ENCODE data around the gene AVEN. TPM values are rescaled to one million over a fixed set of nuclear protein-coding genes. Genes with fewer than 3 reads are reported as not detected.

The AVEN gene
- total RNA-seq, 3 donors from 2014 or later, result 13.5 to 18.4 (median 13.8) TPM

DNA sequence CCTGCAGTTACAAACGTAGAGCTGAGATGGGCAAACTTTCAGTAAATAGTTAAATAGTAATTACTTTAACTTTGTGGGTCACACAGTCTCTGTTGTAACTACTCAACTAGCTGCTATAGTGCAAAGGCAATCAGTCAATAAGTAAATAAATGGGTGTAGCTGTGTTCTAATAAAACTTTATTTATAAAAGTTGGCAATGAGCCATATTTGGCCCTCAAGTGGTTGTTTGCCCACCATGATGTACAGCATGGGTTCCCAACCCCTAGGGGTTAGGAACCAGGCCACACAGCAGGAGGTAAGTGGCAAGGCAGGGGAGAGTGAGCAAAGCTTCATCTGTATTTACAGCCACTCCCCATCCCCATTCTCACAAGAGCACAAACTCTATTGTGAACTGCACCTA is 115.6 kb downstream of the AVEN start:
- Histone ChIP-seq H3K36me3 (no peaks in the 10 kb centered on the region), H3K27ac (no peak overlapping the region), H3K4me1 (no peaks in the 10 kb centered on the region), H3K9me3 (peaks cover 0 to 4% of the 10 kb centered on the region in 2 donors), H3K4me3 (no peak overlapping the region), H3K27me3 (no peaks in the 10 kb centered on the region)
- TF ChIP-seq POLR2A (IDR thresholded peaks at IDR 0.05) (no peak), POLR2AphosphoS5 (IDR thresholded peaks at IDR 0.05) (no peak), CTCF (IDR thresholded peaks at IDR 0.05) (no peak)
- intact Hi-C loops (cut with DNase I; ENCODE audit: low total_unique reads), result no loop called here
- no peak for DNase-seq (ENCODE audit: low spot score in 2 of 2)

DNA sequence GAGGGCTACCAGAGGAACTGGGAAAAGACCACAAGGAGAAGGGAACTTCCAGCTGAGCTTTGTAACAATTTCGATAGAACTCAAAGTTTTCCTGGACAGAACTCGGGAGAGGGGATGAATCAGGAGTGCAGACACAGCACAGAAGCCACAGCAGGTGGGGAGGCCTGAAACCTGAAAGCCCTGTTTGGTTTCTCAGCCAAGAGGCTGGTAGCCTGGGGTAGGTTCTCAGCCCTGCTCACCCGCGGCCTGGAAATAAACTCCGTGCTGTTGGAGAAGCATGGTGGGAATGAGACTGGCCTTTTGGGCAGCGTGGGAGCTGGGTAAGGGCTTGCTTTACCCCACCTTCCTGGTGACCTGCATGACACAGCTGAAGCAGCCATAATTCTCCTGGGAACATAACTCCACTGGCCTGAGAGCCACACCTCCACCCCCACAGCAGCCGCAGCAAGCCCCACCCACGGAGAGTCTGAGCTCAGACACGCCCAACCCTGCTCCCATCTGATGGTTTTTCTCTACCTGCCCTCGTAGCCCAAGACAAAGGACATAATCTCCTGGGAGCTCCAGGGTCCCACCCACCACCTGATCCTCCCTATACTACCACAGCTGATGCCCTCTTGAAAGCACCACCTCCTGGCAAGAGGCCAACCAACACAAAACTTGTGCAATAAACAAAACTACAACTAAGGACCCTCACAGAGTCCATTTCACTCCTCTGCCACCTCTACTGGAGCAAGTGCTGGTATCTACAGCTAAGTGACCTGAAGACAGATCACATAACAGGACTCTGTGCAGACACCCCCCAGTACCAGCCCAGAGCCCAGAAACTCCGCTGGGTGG is 123.2 kb downstream of the AVEN start:
- Histone ChIP-seq H3K27me3 (no peaks in the 10 kb centered on the region), H3K27ac (no peak overlapping the region), H3K9me3 (no peaks in the 10 kb centered on the region), H3K36me3 (no peaks in the 10 kb centered on the region), H3K4me3 (no peak overlapping the region), H3K4me1 (no peaks in the 10 kb centered on the region)
- intact Hi-C loops (cut with DNase I; ENCODE audit: low total_unique reads), result no loop called here
- no peak for DNase-seq (ENCODE audit: low spot score in 2 of 2)
- TF ChIP-seq POLR2AphosphoS5 (IDR thresholded peaks at IDR 0.05) (no peak), POLR2A (IDR thresholded peaks at IDR 0.05) (no peak), CTCF (IDR thresholded peaks at IDR 0.05) (no peak)

GRCh38 chr15:33913459-33913858 is 125.5 kb downstream of the AVEN start:
- Histone ChIP-seq H3K36me3 (no peaks in the 10 kb centered on the region), H3K9me3 (no peaks in the 10 kb centered on the region), H3K27ac (no peak overlapping the region), H3K4me3 (no peak overlapping the region), H3K27me3 (no peaks in the 10 kb centered on the region), H3K4me1 (no peaks in the 10 kb centered on the region)
- TF ChIP-seq POLR2A (IDR thresholded peaks at IDR 0.05), result no peak
- TF ChIP-seq POLR2AphosphoS5 (IDR thresholded peaks at IDR 0.05), result no peak
- no peak for TF ChIP-seq CTCF (IDR thresholded peaks at IDR 0.05)
- DNase-seq (ENCODE audit: low spot score in 2 of 2), result no peak
- intact Hi-C loops (cut with DNase I; ENCODE audit: low total_unique reads), result no loop called here

GRCh38 chr15:33912326-33912725 is 126.7 kb downstream of the AVEN start:
- no peak overlapping the region for H3K4me3 ChIP-seq
- no peaks in the 10 kb centered on the region for H3K4me1 ChIP-seq
- H3K27ac ChIP-seq, result no peak overlapping the region
- DNase-seq (ENCODE audit: low spot score in 2 of 2), result no peak
- H3K9me3 ChIP-seq, result no peaks in the 10 kb centered on the region
- intact Hi-C loops (cut with DNase I; ENCODE audit: low total_unique reads), result no loop called here
- TF ChIP-seq POLR2A (IDR thresholded peaks at IDR 0.05) (no peak), POLR2AphosphoS5 (IDR thresholded peaks at IDR 0.05) (no peak), CTCF (IDR thresholded peaks at IDR 0.05) (no peak)
- no peaks in the 10 kb centered on the region for H3K27me3 ChIP-seq
- no peaks in the 10 kb centered on the region for H3K36me3 ChIP-seq

GRCh38 chr15:33910741-33911140 is 128.3 kb downstream of the AVEN start:
- Histone ChIP-seq H3K4me1 (no peaks in the 10 kb centered on the region), H3K27ac (no peak overlapping the region), H3K36me3 (no peaks in the 10 kb centered on the region), H3K27me3 (no peaks in the 10 kb centered on the region), H3K4me3 (no peak overlapping the region), H3K9me3 (no peaks in the 10 kb centered on the region)
- intact Hi-C loops (cut with DNase I; ENCODE audit: low total_unique reads), result no loop called here
- TF ChIP-seq POLR2A (IDR thresholded peaks at IDR 0.05), result no peak
- TF ChIP-seq POLR2AphosphoS5 (IDR thresholded peaks at IDR 0.05), result no peak
- DNase-seq (ENCODE audit: low spot score in 2 of 2), result no peak

Data from breast epithelium (tissue), 4 donors.